Vagina (tissue), 2 donors: ENCODE measurements around the gene LOXL4. TPM values are rescaled to one million over a fixed set of nuclear protein-coding genes. Genes with fewer than 3 reads are reported as not detected.

Source experiments
- DNase-seq, 2 donors: peaks; one replicate each; pipeline ENCODE4 v3.0.0-alpha.2; 2017; ENCODE audit errors: extremely low spot score in 2 of 2
- H3K27ac ChIP-seq: fragments of 200-600 bp; sonication (generic); one replicate; pipeline ENCODE4 v1.5.1; 2019
- H3K27me3 ChIP-seq: fragments of 200-600 bp; sonication (generic); one replicate; pipeline ENCODE4 v1.5.1; 2019
- H3K36me3 ChIP-seq, 2 donors: fragments of 200-600 bp; sonication (generic); one replicate each; pipeline ENCODE4 v1.5.1; 2017 to 2019
- H3K4me1 ChIP-seq: fragments of 200-600 bp; sonication (generic); one replicate; pipeline ENCODE4 v1.5.1; 2019
- H3K4me3 ChIP-seq, 2 donors: fragments of 200-600 bp; sonication (generic); 1 replicate in 1 of 2; 2 replicates in 1 of 2; pipeline ENCODE4 v1.5.1; 2016 to 2019
- H3K9me3 ChIP-seq: fragments of 200-600 bp; sonication (generic); one replicate; pipeline ENCODE4 v1.5.1; 2019
- POLR2A ChIP-seq, 2 donors: fragments of 450-650 bp; IDR thresholded peaks; one replicate each; pipeline ENCODE4 v1.6.1; 2017; ENCODE audit warnings: antibody characterized with exemption in 2 of 2, mild to moderate bottlenecking in 2 of 2, moderate library complexity in 2 of 2
- POLR2AphosphoS5 ChIP-seq, 2 donors: sonication (generic); formaldehyde crosslinking; IDR thresholded peaks; one replicate each; pipeline ENCODE4 v1.9.0; 2017; ENCODE audit warnings: antibody characterized with exemption in 2 of 2, mild to moderate bottlenecking in 2 of 2, low read depth in 1 of 2; ENCODE audit not compliant: insufficient read depth in 1 of 2
- intact Hi-C: fragments of 100-400 bp; cut with DNase I; formaldehyde crosslinking; loops from one replicate; pipeline ENCODE4 v1.15.1; 2023
- total RNA-seq: library from RNA; depleted of rRNA; stranded (reverse); fragments of >200 nt; gene quantifications from one replicate; pipeline ENCODE4 v1.2.3, GENCODE V29; 2016
- TF ChIP-seq, protein P1 (sequence below), 3 experiments: fragments of 450-650 bp in 2 of 3; fragments of 200-600 bp in 1 of 3; sonication (generic) in 1 of 3; IDR thresholded peaks; one replicate each; pipeline ENCODE4 v1.5.1; 2017 to 2019; ENCODE audit warnings: antibody characterized with exemption in 3 of 3, mild to moderate bottlenecking in 2 of 3, moderate library complexity in 2 of 3

The LOXL4 gene
- total RNA-seq, 1 donor from 2014 or later = 5.2 TPM

- H3K27me3 ChIP-seq = no peaks in the 10 kb centered on the region
- no peaks in the 10 kb centered on the region for H3K9me3 ChIP-seq
- peaks cover 21% of the 10 kb centered on the region for H3K4me1 ChIP-seq
- H3K4me3 ChIP-seq = no peak overlapping the region
- TF ChIP-seq POLR2AphosphoS5 (IDR thresholded peaks at IDR 0.05; ENCODE audit: insufficient read depth in 1 of 2, low read depth in 1 of 2) = no peak
- no peak for TF ChIP-seq POLR2A (IDR thresholded peaks at IDR 0.05)
- TF ChIP-seq, protein P1, sequence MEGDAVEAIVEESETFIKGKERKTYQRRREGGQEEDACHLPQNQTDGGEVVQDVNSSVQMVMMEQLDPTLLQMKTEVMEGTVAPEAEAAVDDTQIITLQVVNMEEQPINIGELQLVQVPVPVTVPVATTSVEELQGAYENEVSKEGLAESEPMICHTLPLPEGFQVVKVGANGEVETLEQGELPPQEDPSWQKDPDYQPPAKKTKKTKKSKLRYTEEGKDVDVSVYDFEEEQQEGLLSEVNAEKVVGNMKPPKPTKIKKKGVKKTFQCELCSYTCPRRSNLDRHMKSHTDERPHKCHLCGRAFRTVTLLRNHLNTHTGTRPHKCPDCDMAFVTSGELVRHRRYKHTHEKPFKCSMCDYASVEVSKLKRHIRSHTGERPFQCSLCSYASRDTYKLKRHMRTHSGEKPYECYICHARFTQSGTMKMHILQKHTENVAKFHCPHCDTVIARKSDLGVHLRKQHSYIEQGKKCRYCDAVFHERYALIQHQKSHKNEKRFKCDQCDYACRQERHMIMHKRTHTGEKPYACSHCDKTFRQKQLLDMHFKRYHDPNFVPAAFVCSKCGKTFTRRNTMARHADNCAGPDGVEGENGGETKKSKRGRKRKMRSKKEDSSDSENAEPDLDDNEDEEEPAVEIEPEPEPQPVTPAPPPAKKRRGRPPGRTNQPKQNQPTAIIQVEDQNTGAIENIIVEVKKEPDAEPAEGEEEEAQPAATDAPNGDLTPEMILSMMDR (IDR thresholded peaks at IDR 0.05) = no peak
- no peaks in the 10 kb centered on the region for H3K36me3 ChIP-seq
- no peak for DNase-seq
- H3K27ac ChIP-seq = no peak overlapping the region
- intact Hi-C loops = no loop called here
Measured at GRCh38 chr10:98296524-98296923, 28.5 kb upstream of the LOXL4 start.

GRCh38 chr10:98295907-98296306 lies 27.9 kb upstream of the LOXL4 start:
- Histone ChIP-seq H3K4me3 (no peak overlapping the region), H3K9me3 (no peaks in the 10 kb centered on the region), H3K27me3 (no peaks in the 10 kb centered on the region), H3K27ac (no peak overlapping the region), H3K4me1 (peaks cover 21% of the 10 kb centered on the region), H3K36me3 (no peaks in the 10 kb centered on the region)
- no peak for DNase-seq
- intact Hi-C loops = no loop called here
- TF ChIP-seq, protein P1 (IDR thresholded peaks at IDR 0.05) = no peak
- TF ChIP-seq POLR2A (IDR thresholded peaks at IDR 0.05) = no peak
- no peak for TF ChIP-seq POLR2AphosphoS5 (IDR thresholded peaks at IDR 0.05; ENCODE audit: insufficient read depth in 1 of 2, low read depth in 1 of 2)

GRCh38 chr10:98295401-98295811 lies 27.4 kb upstream of the LOXL4 start:
- DNase-seq = no peak

DNA sequence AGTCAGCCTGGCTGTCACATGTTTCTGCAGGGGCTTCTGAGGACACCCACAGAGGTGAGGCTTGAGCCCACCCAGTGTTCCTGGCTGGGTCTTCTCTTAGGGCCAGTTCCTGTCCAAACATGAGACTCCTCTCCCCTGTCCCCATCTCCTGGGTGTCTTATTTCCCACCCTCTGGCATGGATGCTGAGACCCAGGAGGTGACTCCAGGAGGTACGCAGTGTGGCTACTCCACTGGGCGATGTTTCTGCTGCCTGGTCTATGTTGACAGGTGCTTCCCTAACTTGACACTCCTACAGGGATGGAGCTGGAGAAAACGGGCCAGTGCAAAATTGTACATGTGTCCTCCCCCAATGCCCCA lies 26.3 kb upstream of the LOXL4 start:
- no peak for DNase-seq
- no peaks in the 10 kb centered on the region for H3K36me3 ChIP-seq
- H3K9me3 ChIP-seq = no peaks in the 10 kb centered on the region
- peaks cover 21% of the 10 kb centered on the region for H3K4me1 ChIP-seq
- no peak overlapping the region for H3K4me3 ChIP-seq
- no peaks in the 10 kb centered on the region for H3K27me3 ChIP-seq
- TF ChIP-seq, protein P1 (IDR thresholded peaks at IDR 0.05) = no peak
- TF ChIP-seq POLR2A (IDR thresholded peaks at IDR 0.05) (no peak), POLR2AphosphoS5 (IDR thresholded peaks at IDR 0.05; ENCODE audit: insufficient read depth in 1 of 2, low read depth in 1 of 2) (no peak)
- intact Hi-C loops = no loop called here
- H3K27ac ChIP-seq = no peak overlapping the region

More at GRCh38 chr10:98295401-98295811, 27.4 kb upstream of the LOXL4 start:
- TF ChIP-seq, protein P1 (IDR thresholded peaks at IDR 0.05) = no peak
- TF ChIP-seq POLR2A (IDR thresholded peaks at IDR 0.05) (no peak), POLR2AphosphoS5 (IDR thresholded peaks at IDR 0.05; ENCODE audit: insufficient read depth in 1 of 2, low read depth in 1 of 2) (no peak)
- Histone ChIP-seq H3K9me3 (no peaks in the 10 kb centered on the region), H3K4me3 (no peak overlapping the region), H3K4me1 (peaks cover 21% of the 10 kb centered on the region), H3K27ac (no peak overlapping the region), H3K27me3 (no peaks in the 10 kb centered on the region), H3K36me3 (no peaks in the 10 kb centered on the region)
- intact Hi-C loops = no loop called here

DNA sequence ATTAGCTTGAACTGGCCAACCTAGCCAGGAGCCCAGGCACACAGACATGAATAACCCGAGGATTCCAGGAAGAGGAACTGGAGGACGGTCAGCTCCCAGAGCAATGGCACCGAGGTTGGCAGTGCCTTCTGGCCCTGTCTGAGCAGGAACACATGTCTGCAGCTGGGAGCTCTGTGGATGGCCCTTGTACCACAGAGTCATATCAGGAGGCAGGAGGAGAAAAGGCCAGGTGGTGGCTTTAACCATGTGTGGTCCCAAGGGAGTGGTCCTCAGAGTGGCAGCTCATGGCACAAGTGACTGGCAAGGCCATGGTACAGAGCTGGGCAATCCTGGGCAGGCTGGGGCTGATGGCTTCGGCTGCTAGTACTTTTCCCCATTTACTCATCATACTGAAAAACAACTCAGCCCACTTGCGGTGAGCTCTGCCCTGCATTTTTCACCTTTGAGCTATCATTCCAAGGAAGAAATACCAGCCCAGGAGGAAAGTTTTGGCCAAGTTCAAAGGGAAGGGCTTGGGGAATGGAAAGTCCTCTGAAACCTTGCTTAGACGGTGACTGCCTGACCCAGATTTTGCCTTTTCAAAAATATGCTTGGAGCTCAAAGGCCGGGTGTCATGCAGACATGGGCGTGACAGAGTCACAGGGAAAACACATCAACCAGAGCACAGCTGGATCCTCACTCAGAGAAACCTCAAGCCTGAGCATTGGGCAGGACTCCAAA lies 25.7 kb upstream of the LOXL4 start:
- DNase-seq = no peak
- Histone ChIP-seq H3K36me3 (no peaks in the 10 kb centered on the region), H3K4me1 (peaks cover 21% of the 10 kb centered on the region), H3K9me3 (no peaks in the 10 kb centered on the region), H3K27me3 (no peaks in the 10 kb centered on the region), H3K27ac (no peak overlapping the region), H3K4me3 (no peak overlapping the region)
- intact Hi-C loops = no loop called here
- TF ChIP-seq POLR2AphosphoS5 (IDR thresholded peaks at IDR 0.05; ENCODE audit: insufficient read depth in 1 of 2, low read depth in 1 of 2) (no peak), POLR2A (IDR thresholded peaks at IDR 0.05) (no peak)
- TF ChIP-seq, protein P1 (IDR thresholded peaks at IDR 0.05) = no peak
